DND-41 (cell line): ENCODE results near the gene SNUPN.

Experiments used
- ATAC-seq: fragments of 200-7000 bp; cut with Tn5 transposase; 3 replicates; pipeline ENCODE4 v1.9.1; 2021; ENCODE audit warnings: low read depth; ENCODE audit not compliant: insufficient read depth
- DNase-seq: peaks from one replicate; pipeline ENCODE4 v3.0.0-alpha.2; 2020
- H2AFZ ChIP-seq: 2 replicates; pipeline ENCODE4 v1.6.0; 2012; ENCODE audit warnings: low read depth, low read length
- H3K27ac ChIP-seq: 2 replicates; pipeline ENCODE4 v1.5.1; 2012; ENCODE audit warnings: low read length, inconsistent platforms
- H3K27me3 ChIP-seq: fragments of 200-600 bp; sonication (generic); 2 replicates; pipeline ENCODE4 v1.6.0; 2012; ENCODE audit warnings: low read length, mild to moderate bottlenecking, inconsistent platforms; ENCODE audit not compliant: insufficient read depth, poor library complexity
- H3K36me3 ChIP-seq: 2 replicates; pipeline ENCODE4 v1.5.1; 2012; ENCODE audit warnings: low read length, inconsistent platforms; ENCODE audit not compliant: insufficient read depth
- H3K4me1 ChIP-seq: 2 replicates; pipeline ENCODE4 v1.5.1; 2012; ENCODE audit warnings: mild to moderate bottlenecking, low read length; ENCODE audit not compliant: insufficient read depth
- H3K4me2 ChIP-seq: 2 replicates; pipeline ENCODE4 v1.6.0; 2012; ENCODE audit warnings: mild to moderate bottlenecking, moderate library complexity, low read length, inconsistent platforms; ENCODE audit not compliant: insufficient read depth
- H3K4me3 ChIP-seq, 2 experiments: fragments of 200-600 bp in 1 of 2; shearing (Covaris generic) in 1 of 2; 2 replicates each; pipeline ENCODE4 v1.5.1; 2012 to 2016; ENCODE audit warnings: inconsistent platforms in 2 of 2, low read length in 2 of 2, mild to moderate bottlenecking in 2 of 2, low read depth in 1 of 2, moderate library complexity in 1 of 2
- H3K79me2 ChIP-seq: 2 replicates; pipeline ENCODE4 v1.6.0; 2012; ENCODE audit warnings: low read length, inconsistent platforms; ENCODE audit not compliant: insufficient read depth
- H3K9ac ChIP-seq: 2 replicates; pipeline ENCODE4 v1.6.0; 2012; ENCODE audit warnings: low read depth, mild to moderate bottlenecking, inconsistent platforms, low read length, moderate library complexity
- H3K9me3 ChIP-seq: 2 replicates; pipeline ENCODE4 v1.5.1; 2012; ENCODE audit warnings: low read length, moderate library complexity, mild to moderate bottlenecking, inconsistent platforms; ENCODE audit not compliant: insufficient read depth, severe bottlenecking
- H4K20me1 ChIP-seq: 2 replicates; pipeline ENCODE4 v1.6.0; 2012; ENCODE audit warnings: low read length; ENCODE audit not compliant: insufficient read depth
- EZH2 ChIP-seq: IDR thresholded peaks from 3 replicates; pipeline ENCODE4 v1.6.1; 2012; ENCODE audit warnings: borderline replicate concordance, low read depth, mild to moderate bottlenecking, moderate library complexity, low read length, inconsistent platforms; ENCODE audit not compliant: severe bottlenecking
- TF ChIP-seq, protein P1 (sequence below): IDR thresholded peaks from 2 replicates; pipeline ENCODE4 v1.5.1; 2012; ENCODE audit warnings: borderline replicate concordance, low read length, moderate library complexity, mild to moderate bottlenecking; ENCODE audit not compliant: poor library complexity, severe bottlenecking; ENCODE audit errors: extremely low read depth

Gene SNUPN

GRCh38 chr15:75649045-75649761 lies 23.7 kb upstream of the SNUPN start:
- Histone ChIP-seq H2AFZ (no peak overlapping the region), H3K36me3 (no peaks in the 10 kb centered on the region), H3K27me3 (peaks cover 11% of the 10 kb centered on the region), H3K4me1 (peaks cover 16% of the 10 kb centered on the region), H3K4me2 (no peak overlapping the region), H3K9me3 (no peaks in the 10 kb centered on the region), H4K20me1 (no peaks in the 10 kb centered on the region), H3K4me3 (no peak overlapping the region), H3K27ac (no peak overlapping the region), H3K79me2 (no peaks in the 10 kb centered on the region), H3K9ac (no peak overlapping the region)
- no peak for ATAC-seq
- DNase-seq, result no peak
- TF ChIP-seq, protein P1, sequence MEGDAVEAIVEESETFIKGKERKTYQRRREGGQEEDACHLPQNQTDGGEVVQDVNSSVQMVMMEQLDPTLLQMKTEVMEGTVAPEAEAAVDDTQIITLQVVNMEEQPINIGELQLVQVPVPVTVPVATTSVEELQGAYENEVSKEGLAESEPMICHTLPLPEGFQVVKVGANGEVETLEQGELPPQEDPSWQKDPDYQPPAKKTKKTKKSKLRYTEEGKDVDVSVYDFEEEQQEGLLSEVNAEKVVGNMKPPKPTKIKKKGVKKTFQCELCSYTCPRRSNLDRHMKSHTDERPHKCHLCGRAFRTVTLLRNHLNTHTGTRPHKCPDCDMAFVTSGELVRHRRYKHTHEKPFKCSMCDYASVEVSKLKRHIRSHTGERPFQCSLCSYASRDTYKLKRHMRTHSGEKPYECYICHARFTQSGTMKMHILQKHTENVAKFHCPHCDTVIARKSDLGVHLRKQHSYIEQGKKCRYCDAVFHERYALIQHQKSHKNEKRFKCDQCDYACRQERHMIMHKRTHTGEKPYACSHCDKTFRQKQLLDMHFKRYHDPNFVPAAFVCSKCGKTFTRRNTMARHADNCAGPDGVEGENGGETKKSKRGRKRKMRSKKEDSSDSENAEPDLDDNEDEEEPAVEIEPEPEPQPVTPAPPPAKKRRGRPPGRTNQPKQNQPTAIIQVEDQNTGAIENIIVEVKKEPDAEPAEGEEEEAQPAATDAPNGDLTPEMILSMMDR, result no peak
- no peak for TF ChIP-seq EZH2

DNA sequence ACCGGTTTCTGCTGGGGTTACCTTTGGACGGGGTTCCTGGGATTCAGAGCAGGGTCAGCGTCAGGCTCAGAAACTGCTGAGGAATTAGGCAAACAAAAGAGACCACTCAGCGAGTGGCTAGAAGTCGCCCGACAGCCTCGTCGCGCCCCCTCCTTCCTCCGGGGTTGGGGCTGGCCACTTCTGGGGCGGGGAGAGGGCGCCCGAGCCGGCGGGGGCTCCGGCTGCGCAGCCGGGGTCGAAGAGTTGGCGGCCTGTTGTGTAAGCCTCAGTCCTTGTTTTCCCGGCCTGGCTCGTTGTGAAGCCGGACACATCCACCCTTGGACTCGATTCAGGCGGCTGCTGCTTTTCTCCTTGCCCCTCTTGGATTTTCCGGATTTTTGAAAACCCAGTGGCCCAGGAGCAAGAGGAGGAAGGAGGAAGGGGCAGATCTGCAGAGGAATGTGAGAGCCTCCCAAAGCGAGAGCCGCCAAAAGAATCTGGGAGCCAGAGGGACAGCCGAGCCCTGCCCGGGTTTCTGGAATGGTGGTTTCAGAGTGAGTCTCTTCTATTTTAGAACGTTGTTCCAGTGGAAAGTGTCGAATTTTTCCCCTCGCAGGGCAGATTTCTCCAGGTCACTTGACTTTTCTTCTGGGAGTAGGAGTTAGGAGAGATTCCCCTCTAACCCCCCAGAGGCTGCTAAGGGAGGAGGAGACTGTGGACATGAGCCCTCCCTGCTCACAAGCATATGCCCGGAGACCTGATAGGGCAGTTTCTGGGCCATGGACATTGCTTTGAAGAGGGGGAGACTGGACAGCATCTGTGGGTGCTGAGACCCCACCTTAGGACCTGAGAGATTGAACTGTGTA lies 22.9 kb upstream of the SNUPN start:
- peaks cover 11% of the 10 kb centered on the region for H3K27me3 ChIP-seq
- TF ChIP-seq EZH2, result no peak
- TF ChIP-seq, protein P1, result no peak
- H3K79me2 ChIP-seq, result no peaks in the 10 kb centered on the region
- H3K4me2 ChIP-seq, result peak overlapping the region; percentile 98
- H2AFZ ChIP-seq, result peak overlapping the region; percentile 94
- H3K36me3 ChIP-seq, result no peaks in the 10 kb centered on the region
- peaks cover 16% of the 10 kb centered on the region for H3K4me1 ChIP-seq
- H3K9ac ChIP-seq, result peak overlapping the region; percentile 68
- H3K27ac ChIP-seq, result no peak overlapping the region
- ATAC-seq, result no peak
- H3K4me3 ChIP-seq, result peak overlapping the region in 1 of 2 experiments; percentile 74; a peak in 3 of 4 replicates
- H3K9me3 ChIP-seq, result no peaks in the 10 kb centered on the region
- no peak for DNase-seq
- H4K20me1 ChIP-seq, result no peaks in the 10 kb centered on the region

DNA sequence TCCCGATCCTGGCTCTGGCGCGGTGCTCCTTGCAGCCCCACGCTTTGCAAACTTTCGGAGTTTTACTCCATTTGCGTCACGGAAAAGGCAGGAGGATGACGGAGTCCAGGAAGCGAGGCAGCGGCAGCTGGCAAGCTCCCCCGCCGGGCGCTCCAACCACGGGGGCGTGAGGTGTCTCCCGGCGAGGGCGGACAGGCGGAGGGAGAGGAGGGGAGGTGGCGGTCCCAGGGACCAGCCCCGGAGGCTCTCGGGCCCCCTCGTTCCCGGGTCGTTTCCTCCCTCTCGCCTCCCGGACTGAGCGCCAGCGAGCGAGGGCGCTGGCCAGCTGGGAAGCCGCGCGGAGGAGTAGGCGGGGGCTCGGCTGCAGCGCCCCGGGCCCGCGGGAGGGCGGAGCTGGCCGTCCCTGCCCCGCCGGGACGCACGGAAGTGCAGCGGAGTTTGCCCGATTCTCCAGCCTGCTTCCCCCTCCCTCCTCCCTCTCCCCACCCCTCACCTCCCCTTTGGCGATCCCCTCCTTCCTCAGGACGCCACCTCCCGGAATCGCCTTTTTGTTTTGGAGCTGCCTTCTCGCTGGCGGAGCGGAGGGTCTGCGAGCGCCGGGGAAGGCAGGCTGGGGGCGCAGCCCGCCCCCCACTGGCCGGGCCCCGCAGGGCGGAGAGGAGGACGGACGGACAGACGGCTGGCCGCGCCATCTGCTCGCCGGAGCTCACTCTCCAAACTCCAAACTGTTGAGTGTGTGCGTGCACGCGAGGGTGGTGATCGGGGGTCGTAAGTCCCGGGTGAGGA lies 22.0 kb upstream of the SNUPN start, which contains the start of gene SNX33:
Gene SNX33 (plus strand): TSS at position 543 of the 786 bp plus-strand sequence. CDS start 1,191 bp downstream, outside the sequence.
- peak; percentile 79 for ATAC-seq
- TF ChIP-seq, protein P1, result peak; percentile 55
- TF ChIP-seq EZH2, result no peak
- Histone ChIP-seq H3K4me1 (peaks cover 16% of the 10 kb centered on the region), H3K79me2 (no peaks in the 10 kb centered on the region), H3K4me2 (peak within 1 kb of the TSS; percentile 98), H3K27ac (peak within 1 kb of the TSS; percentile 56; the same call in 1 of the 2 replicates), H3K4me3 (peak within 1 kb of the TSS; percentile 58 to 74; a peak in 3 of 4 replicates), H3K36me3 (no peaks in the 10 kb centered on the region), H4K20me1 (no peaks in the 10 kb centered on the region), H3K9ac (peak within 1 kb of the TSS; percentile 68), H3K9me3 (no peaks in the 10 kb centered on the region), H3K27me3 (peaks cover 11% of the 10 kb centered on the region), H2AFZ (peak within 1 kb of the TSS; percentile 94)
- DNase-seq, result peak; percentile 60
